GM21619 (cell line): ENCODE data around the gene BACE2.

Experiments used
- ATAC-seq: cut with Tn5 transposase; IDR thresholded peaks from one replicate; pipeline ENCODE4 v1.9.1; 2021; ENCODE audit not compliant: unreplicated experiment

The BACE2 gene

DNA sequence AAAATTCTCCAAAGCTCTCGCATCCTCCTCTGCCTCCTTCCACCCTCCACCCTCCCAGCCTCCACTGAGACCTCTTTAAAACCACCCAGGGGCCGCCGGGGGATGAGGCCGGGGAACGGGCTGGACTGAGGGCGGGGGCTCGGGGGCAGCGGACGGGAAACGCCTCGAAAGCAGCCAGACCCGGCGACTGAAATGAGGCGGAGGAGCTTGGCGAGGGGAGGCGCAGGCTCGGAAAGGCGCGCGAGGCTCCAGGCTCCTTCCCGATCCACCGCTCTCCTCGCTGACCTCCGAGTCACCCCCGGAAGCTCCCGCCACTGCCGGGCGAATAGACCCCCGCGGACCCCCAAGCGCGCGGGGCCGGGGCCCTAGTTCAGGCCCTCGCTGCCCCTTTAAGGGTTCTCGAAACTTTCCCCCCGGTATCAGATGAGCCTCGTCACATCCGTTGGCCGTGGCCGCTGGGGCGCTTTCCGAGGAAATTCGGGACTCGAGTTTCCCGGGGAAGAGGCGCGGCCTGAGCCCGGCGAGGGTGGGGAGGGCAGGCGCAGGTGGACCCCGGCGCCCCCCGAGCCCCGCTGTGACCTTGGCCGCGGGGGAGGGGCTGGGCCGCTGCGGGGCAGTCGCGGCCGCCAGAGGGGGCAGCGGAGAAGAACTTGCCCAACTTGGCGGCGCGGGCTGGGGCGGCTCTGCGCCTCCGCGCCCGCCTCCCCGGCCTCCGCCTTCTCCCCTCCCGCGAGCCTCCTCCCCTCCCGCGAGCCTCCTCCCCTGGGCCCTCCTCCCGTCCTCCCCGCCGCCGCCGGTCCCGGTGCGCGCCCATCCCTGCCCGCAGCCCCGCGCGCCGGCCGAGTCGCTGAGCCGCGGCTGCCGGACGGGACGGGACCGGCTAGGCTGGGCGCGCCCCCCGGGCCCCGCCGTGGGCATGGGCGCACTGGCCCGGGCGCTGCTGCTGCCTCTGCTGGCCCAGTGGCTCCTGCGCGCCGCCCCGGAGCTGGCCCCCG, at the start of gene BACE2:
BACE2 (plus strand) TSS at position 813 of the 995 bp plus-strand sequence; CDS start at position 917, 104 bp downstream.
- peak; percentile 47 for ATAC-seq

DNA sequence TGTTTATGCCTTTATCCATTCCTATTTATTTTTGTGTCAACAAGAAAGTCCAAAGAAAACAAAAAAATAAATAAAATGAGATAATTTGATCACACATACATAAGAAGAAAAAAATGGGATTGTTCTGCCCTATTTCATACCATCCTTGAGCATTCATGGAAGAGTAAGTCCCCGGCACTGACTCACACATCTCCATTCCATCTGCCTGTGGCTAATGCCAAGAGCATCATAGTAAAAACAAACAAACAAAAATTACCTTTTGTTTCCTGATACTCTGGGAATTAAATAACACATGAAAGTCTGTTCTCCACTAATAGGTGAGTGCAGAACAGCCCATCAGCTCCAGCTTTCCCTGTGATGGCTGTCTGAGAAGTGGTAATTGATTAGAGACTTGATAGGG, 48.1 kb upstream of the BACE2 start:
- no peak for ATAC-seq

DNA sequence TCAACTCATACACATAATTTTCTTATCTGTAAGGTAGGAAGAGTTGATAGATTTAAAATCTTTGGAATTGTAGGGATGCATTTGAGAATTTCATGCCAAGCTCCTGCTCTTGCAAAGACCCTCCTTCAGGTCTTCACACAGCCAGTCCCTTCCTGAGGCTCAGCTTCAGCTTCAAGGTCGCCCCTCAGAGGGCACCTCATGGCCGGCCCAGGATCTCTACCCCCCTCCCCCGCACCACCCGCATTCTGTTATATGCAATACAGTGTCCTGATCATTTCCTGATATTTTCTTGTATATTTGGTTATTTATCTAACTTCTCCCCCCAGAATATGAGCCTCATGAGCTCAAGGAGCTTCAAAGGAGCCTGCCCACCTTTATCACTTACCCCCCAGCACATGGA, 47.0 kb upstream of the BACE2 start:
- ATAC-seq = no peak

DNA sequence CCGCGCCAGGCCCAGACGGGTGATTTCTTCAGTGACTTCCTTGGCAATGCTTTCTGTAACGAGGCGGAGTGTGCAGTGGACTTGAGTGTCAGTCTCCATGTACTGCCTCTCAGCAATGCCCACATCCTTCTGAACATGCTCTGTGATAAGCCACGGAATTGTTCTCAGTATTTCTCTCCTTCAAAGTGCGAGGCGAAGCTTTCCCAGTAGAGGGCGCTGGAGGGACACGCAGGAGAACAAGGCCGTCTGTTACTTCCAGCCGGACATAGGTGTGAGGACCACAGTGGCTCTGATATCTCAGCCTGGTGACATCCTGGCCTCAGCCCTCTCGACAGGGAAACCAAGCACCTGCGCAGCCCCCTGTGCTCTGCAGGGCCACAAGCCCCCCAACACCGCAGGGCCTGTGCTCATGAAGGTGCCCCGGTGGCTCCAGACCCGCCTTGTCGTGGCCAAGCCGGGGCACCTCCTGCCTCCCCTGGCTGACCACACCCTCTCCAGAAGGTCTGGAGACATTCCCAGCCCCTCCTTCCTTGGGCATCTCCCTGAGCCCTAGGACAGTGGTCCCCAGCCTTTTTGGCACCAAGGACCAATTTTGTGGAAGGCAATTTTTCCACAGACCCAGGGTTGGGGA, 46.1 kb upstream of the BACE2 start:
- no peak for ATAC-seq

DNA sequence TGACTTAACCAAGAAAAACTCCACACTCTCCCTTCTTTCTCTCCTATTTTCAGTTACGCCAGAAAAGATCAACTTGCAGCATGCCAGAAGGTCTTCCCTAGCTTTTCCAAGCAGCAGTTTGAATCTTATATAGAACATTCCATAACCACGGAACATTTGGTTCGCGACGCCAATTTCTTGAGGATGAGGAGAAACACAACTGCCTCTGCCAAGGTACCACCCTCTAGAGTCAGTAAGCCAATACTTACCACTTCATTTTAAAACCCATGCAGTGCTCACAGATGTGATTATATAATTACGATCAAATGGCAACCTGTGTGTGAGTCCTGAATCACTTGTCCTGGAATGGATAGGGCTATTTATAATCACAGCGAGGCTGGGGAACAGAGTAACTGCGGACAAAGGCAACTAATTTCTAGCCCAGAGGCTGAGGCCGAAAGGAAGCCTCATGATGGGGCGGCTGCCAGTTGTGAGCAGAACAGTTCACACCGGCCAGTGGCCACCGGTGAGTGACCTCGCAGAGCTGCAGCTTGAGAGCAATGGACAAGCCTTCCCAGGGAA, 43.2 kb upstream of the BACE2 start:
- no peak for ATAC-seq

DNA sequence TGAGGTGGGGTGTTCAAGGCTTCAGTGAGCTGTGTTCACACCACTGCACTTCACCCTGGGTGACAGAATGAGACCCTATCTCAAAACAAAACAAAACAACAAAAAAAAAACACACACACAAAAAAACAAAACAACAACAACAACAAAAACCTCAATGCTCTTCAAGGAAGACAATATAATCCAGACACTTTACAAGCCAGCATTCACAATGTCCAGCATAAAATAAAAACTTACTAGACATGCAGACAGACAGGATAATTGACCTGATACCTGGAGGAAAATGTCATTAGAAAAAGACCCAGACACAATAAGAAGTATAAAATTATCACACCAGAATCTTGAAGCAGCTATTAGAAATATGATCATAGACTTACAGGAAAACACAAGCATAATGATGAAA, 39.0 kb upstream of the BACE2 start:
- ATAC-seq = no peak

DNA sequence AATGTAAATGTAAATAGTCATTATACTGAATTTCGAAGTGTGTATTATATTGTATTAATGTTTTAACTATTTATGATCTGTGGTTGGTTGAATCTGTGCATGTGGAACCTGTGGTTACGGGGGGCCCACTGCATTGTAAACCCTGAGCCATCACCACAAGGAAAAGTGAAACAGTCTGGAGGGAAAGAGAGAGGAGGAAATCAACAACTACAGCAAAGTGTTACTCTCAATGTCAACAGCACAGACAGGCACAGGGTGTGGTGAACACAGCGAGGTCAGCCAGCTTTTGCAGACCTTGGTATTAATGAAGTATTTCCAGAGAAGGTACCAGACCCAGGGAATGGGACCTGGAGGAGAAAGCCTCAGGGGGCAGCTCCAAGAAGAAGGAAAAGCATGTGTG, 37.1 kb upstream of the BACE2 start:
- no peak for ATAC-seq

DNA sequence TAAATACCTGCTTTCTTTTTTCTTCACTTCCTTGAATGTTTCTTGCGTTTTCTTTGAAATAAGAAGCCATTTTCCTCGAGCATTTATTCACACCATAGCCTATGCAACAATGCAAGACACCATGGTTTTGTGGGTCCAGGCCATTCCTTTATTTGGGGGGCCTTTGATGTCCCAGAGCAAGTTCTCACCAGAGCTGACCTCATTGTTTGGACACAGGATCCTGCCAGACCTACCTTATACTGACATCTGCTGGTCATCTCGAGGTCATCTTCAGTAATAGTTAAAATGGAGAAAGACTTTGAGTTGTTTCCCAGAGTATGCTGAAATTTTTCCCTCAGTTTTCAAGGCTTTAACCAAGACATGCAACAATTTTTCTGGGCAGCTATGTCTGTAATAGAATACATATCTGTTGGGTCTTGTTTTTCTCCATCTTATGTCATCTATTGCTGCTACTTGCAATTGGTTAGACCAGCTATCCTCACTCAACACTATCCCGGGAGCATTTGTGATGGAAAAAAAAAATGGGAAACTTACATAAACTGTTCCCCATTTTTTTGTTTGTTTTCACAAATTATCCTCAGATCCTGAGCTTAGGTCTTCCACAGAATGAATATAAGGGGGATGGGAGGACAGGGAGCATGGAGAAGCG, 34.0 kb upstream of the BACE2 start:
- no peak for ATAC-seq

DNA sequence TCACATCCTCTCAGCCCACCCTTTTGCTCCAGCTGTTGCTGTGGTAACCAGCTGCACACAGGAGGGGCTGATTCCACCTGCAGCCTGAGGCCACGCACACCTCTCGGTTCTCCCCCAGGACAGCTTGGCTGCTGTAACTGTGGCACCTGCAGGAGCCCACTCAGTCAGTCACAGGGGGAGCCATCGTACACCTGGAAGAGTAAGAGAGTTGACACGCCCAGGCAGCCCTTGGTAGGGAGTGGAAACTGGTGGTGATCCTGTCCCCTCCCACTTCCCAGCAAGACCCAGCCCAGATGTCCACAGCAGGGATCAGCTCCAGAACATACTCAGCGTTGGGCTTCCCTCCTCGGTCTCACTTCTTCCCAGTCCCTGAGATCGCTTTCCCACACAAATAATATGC, 32.2 kb upstream of the BACE2 start:
- no peak for ATAC-seq

DNA sequence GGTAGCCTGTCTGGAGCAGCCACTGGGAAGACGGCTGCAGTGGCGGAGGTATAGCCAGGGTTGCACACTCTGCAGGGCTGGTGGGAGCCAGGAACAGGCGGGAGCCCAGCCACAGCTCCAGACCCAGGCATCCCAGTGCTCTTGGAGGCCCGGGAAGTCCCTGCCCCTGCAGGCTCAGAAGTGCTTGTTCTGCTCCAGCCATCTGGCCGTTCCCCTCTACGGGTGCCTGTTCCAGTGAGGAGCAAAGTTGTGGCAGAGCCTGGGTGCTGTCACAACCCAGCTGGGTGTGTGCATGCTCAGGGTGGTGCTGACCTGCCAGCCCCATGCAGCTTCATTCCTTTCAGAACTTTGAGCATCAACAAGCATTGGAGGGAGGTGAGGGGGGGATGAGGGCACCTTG, 31.7 kb upstream of the BACE2 start:
- no peak for ATAC-seq

DNA sequence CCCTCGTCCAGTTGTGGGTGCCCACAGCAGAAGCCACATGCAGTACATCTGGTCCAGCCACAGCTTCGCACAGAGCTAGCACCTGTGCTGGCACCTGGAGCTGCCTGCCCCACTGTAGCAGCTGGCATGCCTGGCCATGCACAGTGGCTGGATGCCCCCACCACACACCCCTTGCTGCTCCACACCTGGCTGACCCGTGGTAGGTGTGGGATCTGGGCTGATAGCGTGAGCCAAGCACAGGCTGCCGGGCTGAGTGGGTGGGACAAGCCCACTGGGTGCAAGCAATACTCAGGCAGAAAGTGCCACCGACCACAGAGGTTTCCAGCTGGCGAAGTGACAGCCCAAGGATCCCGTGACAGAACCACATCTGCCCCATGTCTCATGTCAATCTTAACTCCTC, 30.6 kb upstream of the BACE2 start:
- no peak for ATAC-seq

DNA sequence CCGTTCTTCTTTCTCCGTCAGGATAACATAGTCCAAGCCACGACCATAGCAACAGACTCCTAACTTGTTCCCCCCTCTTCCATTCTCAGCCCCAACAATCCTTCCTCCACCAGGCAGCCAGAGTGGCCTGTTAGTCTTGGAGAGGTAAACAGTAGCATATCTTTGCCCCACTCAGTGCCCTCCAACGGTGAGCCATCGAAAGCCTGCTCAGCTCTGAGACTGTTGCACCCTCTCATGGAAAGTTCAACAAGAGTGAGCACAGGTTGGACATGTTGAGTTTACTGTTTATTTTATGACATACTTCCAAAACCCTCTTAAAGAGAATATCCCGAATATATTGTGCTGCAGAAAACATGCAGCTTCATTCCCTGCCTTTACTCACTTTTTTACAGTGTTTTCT, 30.1 kb upstream of the BACE2 start:
- ATAC-seq = no peak

DNA sequence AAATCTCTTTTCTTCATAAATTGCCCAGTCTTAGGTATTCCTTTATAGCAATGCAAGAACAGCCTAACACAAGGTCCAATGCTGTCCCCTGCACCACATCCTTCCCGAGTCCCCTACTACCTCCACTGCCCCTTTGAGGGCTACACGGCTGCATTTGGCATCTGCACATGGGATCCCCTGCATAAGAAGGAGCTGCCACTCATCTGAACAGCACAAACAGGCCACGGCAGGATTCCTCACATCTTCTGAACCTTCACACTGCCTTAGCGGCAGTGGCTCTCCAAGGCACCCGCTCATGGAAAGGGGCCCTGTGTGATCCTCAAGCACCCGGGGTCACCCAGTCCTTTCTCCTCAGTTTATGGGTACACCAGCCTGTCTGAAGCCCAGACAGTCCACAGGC, 29.2 kb upstream of the BACE2 start:
- no peak for ATAC-seq

DNA sequence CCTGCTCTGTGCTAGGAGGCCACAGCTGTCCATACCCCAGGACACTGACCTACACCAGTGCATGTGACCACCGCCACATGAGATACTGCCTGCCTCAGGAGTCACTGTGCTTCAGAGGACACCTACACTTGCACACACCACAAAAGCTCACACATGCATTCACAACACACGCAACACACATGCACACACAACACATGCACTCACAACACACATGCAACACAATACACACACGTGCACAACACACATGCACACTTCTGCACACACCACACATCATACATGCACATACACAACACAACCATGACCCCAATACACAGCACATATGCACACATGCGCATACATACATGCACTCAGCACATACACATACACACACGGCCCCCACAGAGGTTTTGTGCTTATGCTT, 28.7 kb upstream of the BACE2 start:
- ATAC-seq = no peak

DNA sequence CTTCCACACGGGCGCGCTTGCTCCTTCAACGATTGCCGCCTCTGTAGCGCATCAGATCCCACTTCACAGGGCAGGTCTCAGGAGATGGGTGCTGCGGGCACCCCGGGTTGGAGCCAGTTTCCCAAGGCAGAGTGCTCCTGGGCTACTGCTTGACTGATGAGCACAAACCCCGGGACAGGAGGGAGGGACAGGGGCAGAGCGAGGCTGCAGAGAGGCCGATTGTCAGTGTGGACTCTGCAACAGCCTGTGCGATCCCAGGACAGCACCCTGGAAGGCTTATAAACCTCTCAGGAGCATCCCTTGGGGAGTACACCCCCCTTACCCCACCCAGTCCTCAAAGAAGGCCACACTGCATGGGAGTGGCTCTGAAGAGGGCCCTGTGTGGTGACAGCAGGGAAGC, 28.0 kb upstream of the BACE2 start:
- ATAC-seq = no peak

DNA sequence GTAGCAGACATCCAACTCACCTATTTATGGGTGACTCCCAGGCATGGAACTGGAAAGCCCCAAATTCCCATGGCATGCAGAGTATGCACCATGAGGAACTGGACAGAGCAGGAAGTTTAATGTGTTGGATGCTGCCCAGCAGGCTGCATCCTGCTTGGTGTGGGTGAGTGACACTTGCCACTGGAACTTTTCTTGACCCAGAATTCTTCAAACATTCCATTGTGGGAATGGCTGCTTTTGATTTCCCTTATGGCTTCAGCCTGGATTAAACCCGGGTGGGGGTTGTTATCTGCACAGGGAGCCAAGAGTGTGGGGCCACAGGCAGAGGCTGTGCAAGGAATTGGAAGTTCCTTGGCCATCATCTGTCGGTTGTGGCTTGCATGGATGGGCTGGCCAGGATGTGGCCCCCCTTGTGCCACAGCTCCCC, 26.9 kb upstream of the BACE2 start:
- no peak for ATAC-seq

DNA sequence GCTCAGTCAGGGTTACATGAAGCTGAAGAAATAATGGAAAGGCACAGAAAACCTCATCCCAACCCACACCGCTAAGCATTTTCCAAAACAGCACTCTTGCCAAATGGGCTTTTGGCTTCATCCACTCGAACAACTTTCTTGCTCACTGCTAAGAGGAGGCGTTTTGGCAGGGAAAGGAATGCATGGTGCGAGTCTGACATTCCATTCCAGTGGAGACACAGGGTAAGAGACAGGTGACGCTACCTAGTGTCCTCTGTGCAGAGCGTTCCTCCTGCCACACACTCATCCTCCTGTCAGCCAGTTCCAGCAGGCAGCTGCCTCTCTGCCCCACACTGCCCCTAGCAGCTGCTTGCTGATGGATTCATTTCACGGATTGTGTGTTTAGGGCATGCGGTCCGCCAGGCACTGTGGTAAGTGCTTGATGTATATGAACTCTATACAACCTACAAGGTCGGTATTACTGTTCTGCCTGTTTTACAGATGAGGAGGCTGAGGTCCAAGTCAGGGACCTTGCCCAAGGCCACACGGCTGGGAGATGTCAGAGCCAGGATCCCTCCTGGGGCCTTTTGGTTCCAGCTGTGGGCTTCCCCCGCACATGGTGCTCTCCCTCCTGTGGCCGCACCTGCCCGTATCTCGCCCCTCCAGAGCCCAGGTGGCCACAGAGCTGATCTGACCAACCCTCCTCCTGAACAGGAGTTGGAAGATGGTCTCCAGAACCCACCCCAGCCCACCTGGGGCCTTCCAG, 25.7 kb upstream of the BACE2 start:
- ATAC-seq = no peak

DNA sequence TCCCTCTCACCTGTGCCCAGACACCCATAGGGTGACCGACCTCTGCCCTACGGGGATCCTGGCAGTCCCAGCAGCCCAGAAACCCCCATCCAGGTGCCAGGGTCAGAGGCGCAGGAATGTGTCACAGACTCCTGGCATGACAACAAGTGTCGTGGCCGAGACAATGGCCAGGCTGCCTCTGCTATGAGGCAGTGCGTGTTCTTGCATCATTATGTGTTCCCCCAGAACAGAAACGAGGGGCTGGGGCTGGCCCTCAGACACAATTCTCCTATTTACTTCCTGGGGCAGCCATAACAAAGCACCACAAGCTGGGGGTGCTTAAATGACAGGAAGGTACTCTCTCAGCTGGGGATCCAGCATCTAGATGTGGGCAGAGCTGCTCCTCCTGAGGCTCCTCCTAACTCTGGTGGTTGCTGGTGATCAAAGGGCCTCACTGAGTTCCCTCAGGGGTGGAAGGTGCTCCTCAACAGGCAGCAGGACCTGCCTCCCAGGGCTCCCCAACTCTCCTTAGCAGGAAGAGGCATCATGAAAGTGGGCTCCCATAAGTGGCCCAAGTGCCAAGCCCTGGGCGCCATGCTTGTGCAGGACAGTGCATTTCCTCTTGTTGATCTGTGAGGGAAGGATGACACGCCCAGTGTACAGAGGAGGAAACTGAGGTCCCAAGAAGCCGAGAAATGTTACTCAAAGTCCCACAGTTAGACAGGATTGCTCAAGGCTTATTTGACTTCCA, 24.2 kb upstream of the BACE2 start:
- ATAC-seq = no peak

DNA sequence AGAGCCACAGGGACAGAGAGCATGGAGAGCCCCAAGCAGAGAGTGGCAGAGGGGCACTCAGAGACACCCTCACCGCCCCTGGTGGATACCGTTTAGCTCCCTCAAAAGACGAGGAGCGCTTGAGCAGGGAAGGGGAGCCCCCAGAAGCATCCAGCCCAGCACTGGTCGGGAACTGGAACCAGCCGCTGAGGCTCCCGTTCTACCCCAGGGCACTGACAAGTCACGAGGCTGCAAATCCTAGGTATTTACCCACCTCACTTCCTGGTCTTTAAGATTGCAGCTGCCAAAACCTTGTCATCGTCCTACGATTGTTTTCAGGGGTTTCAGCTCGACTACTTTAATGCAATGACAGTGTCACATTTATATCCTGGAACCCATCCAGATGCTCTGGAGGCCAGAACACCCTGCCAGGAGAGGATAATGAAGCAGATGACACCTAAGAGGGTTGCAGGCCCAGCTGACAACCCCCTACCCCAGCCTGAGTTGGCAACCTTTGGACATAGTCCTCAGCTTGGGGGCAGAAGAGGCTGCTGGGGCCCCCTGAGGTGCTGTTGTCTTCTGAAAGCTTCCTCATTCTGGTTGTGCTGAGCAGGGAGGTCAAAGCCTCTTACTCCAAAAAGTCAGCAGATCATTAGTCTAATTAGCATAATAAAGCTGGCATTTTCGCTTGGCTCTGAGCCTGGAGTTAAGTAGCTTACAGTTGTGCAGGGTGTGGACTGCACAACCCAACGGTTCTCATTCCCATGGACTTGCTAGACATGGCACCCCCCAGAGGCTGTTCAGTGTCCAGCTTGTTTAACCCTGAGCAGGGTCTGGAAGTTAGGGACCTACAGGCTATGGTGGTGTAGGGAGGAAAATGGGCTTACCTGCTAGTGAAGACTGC, 20.6 kb upstream of the BACE2 start:
- ATAC-seq = no peak
